D721Med (cell line): ENCODE measurements around the gene RXRB.

Source experiments
- DNase-seq: peaks from one replicate; pipeline ENCODE4 v3.0.0; 2011; ENCODE audit warnings: low spot score; ENCODE audit not compliant: insufficient read length
- FAIRE-seq: peaks from 2 replicates; lab custom pipeline; 2011; peaks lifted over from hg19 to GRCh38; lab: Jason Lieb, UNC
- TF ChIP-seq, protein P1 (sequence below): IDR thresholded peaks from 2 replicates; pipeline ENCODE4 v1.5.1; 2012; ENCODE audit warnings: mild to moderate bottlenecking, control low read depth; ENCODE audit not compliant: insufficient read depth; ENCODE audit errors: missing control alignments

The RXRB gene

GRCh38 chr6:33178755-33179475 is 21.6 kb downstream of the RXRB start:
- TF ChIP-seq, protein P1, sequence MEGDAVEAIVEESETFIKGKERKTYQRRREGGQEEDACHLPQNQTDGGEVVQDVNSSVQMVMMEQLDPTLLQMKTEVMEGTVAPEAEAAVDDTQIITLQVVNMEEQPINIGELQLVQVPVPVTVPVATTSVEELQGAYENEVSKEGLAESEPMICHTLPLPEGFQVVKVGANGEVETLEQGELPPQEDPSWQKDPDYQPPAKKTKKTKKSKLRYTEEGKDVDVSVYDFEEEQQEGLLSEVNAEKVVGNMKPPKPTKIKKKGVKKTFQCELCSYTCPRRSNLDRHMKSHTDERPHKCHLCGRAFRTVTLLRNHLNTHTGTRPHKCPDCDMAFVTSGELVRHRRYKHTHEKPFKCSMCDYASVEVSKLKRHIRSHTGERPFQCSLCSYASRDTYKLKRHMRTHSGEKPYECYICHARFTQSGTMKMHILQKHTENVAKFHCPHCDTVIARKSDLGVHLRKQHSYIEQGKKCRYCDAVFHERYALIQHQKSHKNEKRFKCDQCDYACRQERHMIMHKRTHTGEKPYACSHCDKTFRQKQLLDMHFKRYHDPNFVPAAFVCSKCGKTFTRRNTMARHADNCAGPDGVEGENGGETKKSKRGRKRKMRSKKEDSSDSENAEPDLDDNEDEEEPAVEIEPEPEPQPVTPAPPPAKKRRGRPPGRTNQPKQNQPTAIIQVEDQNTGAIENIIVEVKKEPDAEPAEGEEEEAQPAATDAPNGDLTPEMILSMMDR, result no peak
- DNase-seq, result no peak
- no peak for FAIRE-seq

GRCh38 chr6:33177552-33178446 is 22.7 kb downstream of the RXRB start:
- FAIRE-seq (no peak), DNase-seq (no peak)
- TF ChIP-seq, protein P1, result no peak

GRCh38 chr6:33176906-33177305 is 23.6 kb downstream of the RXRB start:
- FAIRE-seq, result no peak
- TF ChIP-seq, protein P1, result no peak
- no peak for DNase-seq

DNA sequence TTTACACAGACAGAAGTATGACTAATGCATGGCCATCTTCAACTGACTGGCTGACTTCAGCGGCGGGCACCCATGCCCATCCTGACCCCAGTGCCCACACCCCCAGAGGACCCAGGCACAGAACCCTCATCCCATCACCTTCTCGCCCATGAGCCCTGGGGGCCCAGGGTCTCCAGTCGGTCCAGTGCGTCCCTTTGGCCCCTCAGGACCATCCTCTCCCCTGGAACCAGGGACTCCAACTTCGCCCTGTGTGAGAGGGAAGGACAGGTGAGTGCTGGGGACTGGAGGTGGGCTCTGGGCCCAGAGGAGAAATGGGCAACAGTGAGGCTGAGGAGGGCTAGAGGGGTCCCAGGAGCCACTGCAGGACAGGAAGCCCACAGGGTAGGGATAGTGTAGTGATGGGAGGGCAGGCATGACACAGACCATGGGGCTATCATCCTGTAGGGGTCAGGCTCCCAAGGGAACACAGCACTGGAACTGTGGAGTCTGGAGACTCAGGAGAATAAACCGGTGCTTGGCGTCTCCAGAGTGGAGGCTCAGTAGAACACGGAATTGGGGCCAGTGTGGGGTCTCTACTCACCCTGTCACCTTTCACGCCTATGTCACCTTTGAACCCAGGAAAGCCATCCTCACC is 24.9 kb downstream of the RXRB start:
- TF ChIP-seq, protein P1, result no peak
- no peak for DNase-seq
- FAIRE-seq, result no peak

- no peak for FAIRE-seq
- no peak for DNase-seq
- TF ChIP-seq, protein P1, result no peak
These were observed 25.7 kb downstream of the RXRB start for GRCh38 chr6:33174784-33175183.

- FAIRE-seq (no peak), DNase-seq (no peak)
- TF ChIP-seq, protein P1, result no peak
These were observed 26.8 kb downstream of the RXRB start for GRCh38 chr6:33173535-33174180.
